ENCODE data around the gene NEB. TPM values are rescaled to one million over a fixed set of nuclear protein-coding genes. Genes with fewer than 3 reads are reported as not detected.
"Not testable (repeated sequence)": the region's sequence is repeated elsewhere in the genome, so short reads cannot be mapped to it uniquely, and the experiment has no call there.

Gene NEB
- total RNA-seq, 1 donor from 2014 or later = 0.40 TPM

GRCh38 chr2:151707857-151708256, 26.4 kb downstream of the NEB start:
- DNase-seq (ENCODE audit: low read depth, low spot score) = no peak

- DNase-seq (ENCODE audit: low read depth, low spot score) = not testable (repeated sequence)
These were observed 29.8 kb downstream of the NEB start for GRCh38 chr2:151704480-151704961.

- not testable (repeated sequence) for DNase-seq (ENCODE audit: low read depth, low spot score)
These were observed 36.1 kb downstream of the NEB start for GRCh38 chr2:151698134-151698533.

GRCh38 chr2:151695778-151696177, 38.5 kb downstream of the NEB start:
- no peak for DNase-seq (ENCODE audit: low read depth, low spot score)

GRCh38 chr2:151691631-151692030, 42.6 kb downstream of the NEB start:
- no peak for DNase-seq (ENCODE audit: low read depth, low spot score)

GRCh38 chr2:151688719-151689118, 45.6 kb downstream of the NEB start:
- no peak for DNase-seq (ENCODE audit: low read depth, low spot score)

GRCh38 chr2:151682459-151683003, 51.7 kb downstream of the NEB start:
- DNase-seq (ENCODE audit: low read depth, low spot score) = no peak

GRCh38 chr2:151681051-151681450, 53.2 kb downstream of the NEB start:
- DNase-seq (ENCODE audit: low read depth, low spot score) = no peak

GRCh38 chr2:151679994-151680393, 54.3 kb downstream of the NEB start:
- DNase-seq (ENCODE audit: low read depth, low spot score) = no peak

- no peak for DNase-seq (ENCODE audit: low read depth, low spot score)
These were observed 55.4 kb downstream of the NEB start for GRCh38 chr2:151678849-151679248.

GRCh38 chr2:151673016-151673415, 61.3 kb downstream of the NEB start:
- no peak for DNase-seq (ENCODE audit: low read depth, low spot score)

- DNase-seq (ENCODE audit: low read depth, low spot score) = no peak
These were observed 62.0 kb downstream of the NEB start for GRCh38 chr2:151672277-151672676.

GRCh38 chr2:151670846-151671597, 63.3 kb downstream of the NEB start:
- no peak for DNase-seq (ENCODE audit: low read depth, low spot score)

- DNase-seq (ENCODE audit: low read depth, low spot score) = no peak
These were observed 63.9 kb downstream of the NEB start for GRCh38 chr2:151670346-151670745.

- no peak for DNase-seq (ENCODE audit: low read depth, low spot score)
These were observed 64.6 kb downstream of the NEB start for GRCh38 chr2:151669585-151670081.

- no peak for DNase-seq (ENCODE audit: low read depth, low spot score)
These were observed 65.5 kb downstream of the NEB start for GRCh38 chr2:151668737-151669136.

- no peak for DNase-seq (ENCODE audit: low read depth, low spot score)
These were observed 68.3 kb downstream of the NEB start for GRCh38 chr2:151665959-151666358.

- DNase-seq (ENCODE audit: low read depth, low spot score) = no peak
These were observed 69.8 kb downstream of the NEB start for GRCh38 chr2:151664520-151664919.

- DNase-seq (ENCODE audit: low read depth, low spot score) = no peak
These were observed 72.7 kb downstream of the NEB start for GRCh38 chr2:151661625-151662024.

GRCh38 chr2:151658081-151658480, 76.2 kb downstream of the NEB start:
- DNase-seq (ENCODE audit: low read depth, low spot score) = no peak

GRCh38 chr2:151657667-151658076, 76.6 kb downstream of the NEB start:
- DNase-seq (ENCODE audit: low read depth, low spot score) = no peak

- no peak for DNase-seq (ENCODE audit: low read depth, low spot score)
These were observed 78.4 kb downstream of the NEB start for GRCh38 chr2:151655663-151656398.
